ENCODE data around the gene AVPR2.
A peak's percentile ranks its signal among the peaks of the same experiment; 100 is the strongest.

AVPR2 gene

DNA sequence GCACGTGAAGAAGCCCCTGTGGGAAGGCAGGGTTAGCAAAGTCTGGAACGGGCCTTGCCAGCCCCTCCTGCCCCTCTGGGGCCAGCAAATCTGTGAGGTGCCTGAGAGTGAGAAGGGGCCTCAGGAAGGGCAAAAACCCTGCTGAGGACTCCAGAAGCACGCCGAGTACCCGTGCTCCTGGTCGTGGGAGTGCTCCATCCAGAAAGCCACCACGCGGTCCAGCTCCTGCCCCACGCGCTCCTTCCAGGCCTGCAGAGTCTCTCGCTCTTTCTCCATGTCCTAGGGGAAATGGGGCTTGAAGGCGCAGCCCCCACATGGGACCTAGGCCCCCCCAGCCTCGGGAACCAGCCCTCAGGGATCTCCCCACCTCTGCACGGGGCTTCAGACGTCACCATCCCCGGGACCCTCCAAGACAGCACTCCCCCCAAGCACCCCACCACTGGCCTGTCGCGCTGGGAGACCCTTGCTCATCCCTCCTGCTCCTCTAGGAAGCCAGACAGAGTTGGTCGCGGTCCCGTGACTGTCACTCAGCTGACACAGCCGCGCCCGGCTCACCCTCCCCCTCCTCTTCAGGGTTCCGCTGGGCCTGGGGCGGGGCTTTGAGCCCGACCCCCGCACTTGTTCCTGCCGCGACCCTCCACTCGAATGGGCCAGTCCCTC, 39.8 kb downstream of the AVPR2 start, which contains the start of gene RENBP:
TSS of gene RENBP (minus strand) at position 504 of the 660 bp plus-strand sequence. CDS start at position 471, 33 bp downstream.
- Histone ChIP-seq H3K4me3 (ENCODE audit: low read length) (peak within 1 kb of the TSS; percentile 20; the same call in 1 of the 2 replicates), H3K27me3 (ENCODE audit: control insufficient read depth, insufficient read depth, low read length) (no peaks in the 10 kb centered on the region), H3K36me3 (ENCODE audit: control insufficient read depth, insufficient read depth, low read length) (no peaks in the 10 kb centered on the region), H3K9me3 (ENCODE audit: control insufficient read depth, insufficient read depth, low read length) (no peaks in the 10 kb centered on the region), H3K4me1 (ENCODE audit: control insufficient read depth, insufficient read depth, low read length) (peaks cover 8% of the 10 kb centered on the region; the same call in 1 of the 2 replicates), H3K27ac (ENCODE audit: low read length) (no peak within 1 kb of the TSS)
- DNase-seq (ENCODE audit: low read depth, low spot score), result no peak
- no CpG with 5 or more reads among the region's 31 CpGs for WGBS (ENCODE audit: insufficient coverage, insufficient read length)

DNA sequence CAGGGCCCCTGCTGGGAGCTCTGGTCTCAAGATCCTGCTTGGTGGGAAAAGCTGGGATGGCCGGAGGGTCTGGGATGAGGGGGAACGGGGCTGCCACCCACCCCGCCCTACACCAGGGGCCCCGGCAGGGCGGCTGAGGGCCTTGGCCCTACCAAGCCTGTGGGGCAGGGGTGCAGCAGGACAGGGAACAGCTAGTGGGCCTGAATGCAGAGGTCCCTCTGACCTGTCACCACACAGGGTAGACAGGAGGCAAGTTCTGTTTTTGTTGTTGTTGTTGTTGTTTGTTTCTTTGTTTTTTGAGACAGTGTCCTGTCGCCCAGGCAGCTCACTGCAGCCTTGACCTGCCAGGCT, 40.3 kb downstream of the AVPR2 start:
- no peak for DNase-seq (ENCODE audit: low read depth, low spot score)
- Histone ChIP-seq H3K4me1 (ENCODE audit: control insufficient read depth, insufficient read depth, low read length) (peaks cover 8% of the 10 kb centered on the region; the same call in 1 of the 2 replicates), H3K36me3 (ENCODE audit: control insufficient read depth, insufficient read depth, low read length) (peaks cover 3% of the 10 kb centered on the region; the same call in 1 of the 2 replicates), H3K27me3 (ENCODE audit: control insufficient read depth, insufficient read depth, low read length) (no peaks in the 10 kb centered on the region), H3K27ac (ENCODE audit: low read length) (no peak overlapping the region), H3K4me3 (ENCODE audit: low read length) (no peak overlapping the region), H3K9me3 (ENCODE audit: control insufficient read depth, insufficient read depth, low read length) (no peaks in the 10 kb centered on the region)
- WGBS (ENCODE audit: insufficient coverage, insufficient read length), result no CpG with 5 or more reads among the region's 6 CpGs

DNA sequence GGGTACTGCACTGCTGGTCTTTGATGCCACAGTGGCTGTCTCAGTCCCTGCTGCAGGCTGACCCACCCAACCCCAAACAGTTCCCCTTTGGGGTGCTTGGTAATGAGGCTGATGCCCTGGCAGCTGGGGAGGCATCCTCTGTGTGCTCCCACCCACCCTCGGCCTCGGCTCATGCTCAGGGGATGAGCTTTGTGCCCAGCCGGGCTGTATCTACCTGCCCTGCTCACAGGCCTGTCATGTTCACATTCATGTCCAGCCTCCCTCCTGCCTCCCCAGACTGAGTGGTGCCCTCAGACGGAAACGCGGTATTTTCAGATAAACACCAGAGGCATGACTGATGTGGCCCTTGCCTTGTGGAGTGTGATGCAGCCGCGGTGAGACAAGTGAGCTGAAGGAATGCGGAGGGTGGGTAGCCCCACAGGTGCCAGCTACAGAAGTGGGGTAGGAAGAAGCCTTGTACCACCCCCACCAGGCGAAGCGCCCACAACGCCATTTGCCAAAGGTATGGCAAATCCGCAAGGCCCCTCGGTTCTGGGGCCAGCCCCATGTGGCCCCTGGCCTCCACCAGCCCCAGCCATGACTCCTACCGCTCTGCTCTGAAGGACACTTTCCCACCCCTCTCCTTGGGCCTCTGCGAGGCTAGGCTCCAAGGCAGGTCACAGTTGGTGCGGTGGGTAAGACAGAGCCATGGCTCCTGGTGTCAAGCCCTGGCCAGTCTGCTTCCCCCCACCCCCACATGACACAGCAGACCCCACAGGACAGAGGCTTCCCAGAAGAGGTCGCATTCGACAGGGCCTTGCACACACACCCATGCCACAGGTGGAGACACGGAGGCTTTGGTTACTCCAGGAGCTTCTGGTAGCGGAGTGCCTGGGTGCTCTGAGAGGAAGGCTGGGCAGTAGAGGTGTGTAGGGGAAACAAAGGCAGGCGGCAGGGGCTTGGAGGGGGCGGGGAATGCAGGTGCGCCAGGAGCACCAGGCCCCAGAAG, 41.8 kb downstream of the AVPR2 start:
- DNase-seq (ENCODE audit: low read depth, low spot score), result no peak
- Histone ChIP-seq H3K4me1 (ENCODE audit: control insufficient read depth, insufficient read depth, low read length) (peaks cover 6% of the 10 kb centered on the region; the same call in 1 of the 2 replicates), H3K27me3 (ENCODE audit: control insufficient read depth, insufficient read depth, low read length) (no peaks in the 10 kb centered on the region), H3K4me3 (ENCODE audit: low read length) (no peak overlapping the region), H3K36me3 (ENCODE audit: control insufficient read depth, insufficient read depth, low read length) (peaks cover 15% of the 10 kb centered on the region), H3K9me3 (ENCODE audit: control insufficient read depth, insufficient read depth, low read length) (no peaks in the 10 kb centered on the region), H3K27ac (ENCODE audit: low read length) (no peak overlapping the region)
- no CpG with 5 or more reads among the region's 24 CpGs for WGBS (ENCODE audit: insufficient coverage, insufficient read length)

DNA sequence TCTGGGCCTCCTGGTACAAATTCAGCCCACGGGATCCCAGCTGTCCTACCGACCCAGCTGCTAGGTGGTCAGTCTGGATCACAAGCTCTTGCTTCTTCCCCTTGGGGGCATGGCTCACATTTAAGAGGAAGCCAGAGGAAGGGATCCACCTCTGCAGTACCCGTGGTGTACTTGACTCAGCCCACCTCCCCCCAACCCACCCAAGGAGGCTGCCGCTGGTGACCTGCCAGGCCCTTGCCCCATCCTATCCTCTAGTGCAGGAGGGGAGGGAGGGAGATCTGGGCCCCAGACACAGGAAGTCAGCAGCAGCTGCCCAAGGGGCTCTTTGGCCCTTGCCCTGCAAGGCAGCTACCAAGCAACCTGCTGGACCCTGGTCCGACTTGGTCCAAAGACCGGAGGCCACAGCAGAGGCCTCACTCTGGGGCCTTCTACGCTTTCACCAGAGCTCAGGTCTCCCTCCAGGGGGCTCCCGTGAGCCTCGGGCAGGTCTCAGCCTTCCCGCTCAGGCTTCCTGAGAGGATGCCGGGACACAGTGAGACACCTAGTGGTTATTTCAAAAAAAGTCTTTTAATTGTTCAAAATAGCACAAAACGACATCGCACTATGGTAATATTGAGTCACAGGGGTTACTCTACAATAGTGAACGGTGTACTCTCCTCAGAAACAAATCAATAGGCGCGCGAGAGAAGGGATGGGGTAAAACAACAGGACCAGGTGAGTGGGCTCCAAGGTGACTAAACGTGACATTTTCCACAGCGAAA, 42.7 kb downstream of the AVPR2 start:
- Histone ChIP-seq H3K27ac (ENCODE audit: low read length) (no peak overlapping the region), H3K4me3 (ENCODE audit: low read length) (no peak overlapping the region), H3K4me1 (ENCODE audit: control insufficient read depth, insufficient read depth, low read length) (peaks cover 6% of the 10 kb centered on the region; the same call in 1 of the 2 replicates), H3K9me3 (ENCODE audit: control insufficient read depth, insufficient read depth, low read length) (no peaks in the 10 kb centered on the region), H3K36me3 (ENCODE audit: control insufficient read depth, insufficient read depth, low read length) (peaks cover 24% of the 10 kb centered on the region), H3K27me3 (ENCODE audit: control insufficient read depth, insufficient read depth, low read length) (no peaks in the 10 kb centered on the region)
- WGBS (ENCODE audit: insufficient coverage, insufficient read length), result no CpG with 5 or more reads among the region's 19 CpGs
- no peak for DNase-seq (ENCODE audit: low read depth, low spot score)

DNA sequence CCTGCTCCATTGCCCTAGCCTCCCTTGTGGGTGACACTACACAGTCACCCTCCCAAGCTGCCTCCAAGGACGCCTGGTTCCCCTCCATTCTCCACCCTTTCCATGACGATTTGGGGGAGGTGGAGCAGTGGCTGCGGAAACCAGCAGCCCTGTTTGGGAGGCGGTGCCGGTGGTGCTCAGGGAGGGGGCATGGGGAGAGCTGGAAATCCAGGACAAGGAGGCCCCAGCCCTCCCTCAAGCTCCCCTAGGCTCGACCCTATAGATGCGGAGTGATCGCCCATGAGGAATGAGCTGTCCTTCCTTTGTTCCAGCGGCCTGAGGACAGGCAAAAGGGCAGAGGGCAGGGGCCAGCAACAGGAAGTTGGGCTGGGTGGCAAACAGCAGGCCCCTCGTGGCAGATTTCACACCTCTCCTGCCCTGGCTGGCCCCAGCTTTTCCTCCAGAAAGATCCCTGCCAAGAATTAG, 43.6 kb downstream of the AVPR2 start:
- H3K36me3 ChIP-seq (ENCODE audit: control insufficient read depth, insufficient read depth, low read length), result peaks cover 31% of the 10 kb centered on the region
- no CpG with 5 or more reads among the region's 10 CpGs for WGBS (ENCODE audit: insufficient coverage, insufficient read length)
- H3K4me1 ChIP-seq (ENCODE audit: control insufficient read depth, insufficient read depth, low read length), result peaks cover 6% of the 10 kb centered on the region; the same call in 1 of the 2 replicates
- no peaks in the 10 kb centered on the region for H3K9me3 ChIP-seq (ENCODE audit: control insufficient read depth, insufficient read depth, low read length)
- DNase-seq (ENCODE audit: low read depth, low spot score), result no peak
- H3K4me3 ChIP-seq (ENCODE audit: low read length), result no peak overlapping the region
- H3K27me3 ChIP-seq (ENCODE audit: control insufficient read depth, insufficient read depth, low read length), result no peaks in the 10 kb centered on the region
- H3K27ac ChIP-seq (ENCODE audit: low read length), result no peak overlapping the region

DNA sequence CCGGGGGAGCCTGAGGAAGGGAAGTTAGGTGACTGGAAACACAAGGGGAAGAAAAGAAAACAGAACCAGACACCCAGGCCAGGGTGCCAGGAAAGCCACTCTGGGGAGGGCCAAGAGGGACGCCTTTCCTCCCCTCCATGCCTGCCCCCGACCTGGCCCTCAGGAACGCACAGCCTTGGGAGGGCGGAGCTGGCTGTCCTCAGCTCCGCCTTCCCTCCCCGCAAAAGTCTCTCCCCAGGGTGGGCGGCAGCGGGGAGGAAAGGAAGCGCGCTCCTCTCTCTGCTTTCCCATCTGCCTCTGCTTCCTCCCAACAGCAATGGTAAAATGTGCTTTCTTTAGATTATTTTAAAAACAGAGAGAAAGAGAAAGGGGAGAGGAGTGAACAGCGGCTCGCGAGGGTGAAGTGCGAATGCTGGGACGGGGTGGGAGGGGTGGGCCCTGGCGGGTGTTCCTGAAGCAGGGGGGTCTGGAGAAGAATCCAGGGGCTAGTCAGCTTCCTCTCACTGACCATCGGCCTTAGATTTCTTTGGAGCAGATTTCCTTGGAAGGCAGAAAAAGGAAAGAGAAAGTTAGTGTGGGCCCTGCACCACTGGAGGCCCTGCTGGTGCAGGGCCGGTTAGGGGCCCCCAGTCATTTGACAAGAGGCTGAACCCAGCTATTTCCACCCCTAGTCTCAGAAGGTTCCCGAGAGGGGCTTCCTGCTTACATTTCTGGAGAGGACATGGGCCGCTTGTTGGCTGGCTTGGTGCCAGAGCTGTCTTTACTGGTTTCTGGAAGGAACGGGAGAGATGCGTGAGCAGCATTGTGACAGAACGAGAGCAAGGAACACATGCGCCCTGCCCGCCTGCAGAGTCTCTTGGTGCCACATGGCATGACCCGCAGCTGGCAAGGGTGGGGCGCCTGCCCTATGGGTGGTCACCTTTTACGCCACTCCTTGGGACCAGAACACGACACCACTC, 44.7 kb downstream of the AVPR2 start:
- DNase-seq (ENCODE audit: low read depth, low spot score), result no peak
- Histone ChIP-seq H3K27me3 (ENCODE audit: control insufficient read depth, insufficient read depth, low read length) (no peaks in the 10 kb centered on the region), H3K9me3 (ENCODE audit: control insufficient read depth, insufficient read depth, low read length) (no peaks in the 10 kb centered on the region), H3K36me3 (ENCODE audit: control insufficient read depth, insufficient read depth, low read length) (peaks cover 39% of the 10 kb centered on the region), H3K4me3 (ENCODE audit: low read length) (no peak overlapping the region), H3K4me1 (ENCODE audit: control insufficient read depth, insufficient read depth, low read length) (0 out of 2 replicates have a peak, but pooled peaks cover 4% of the 10 kb centered on the region), H3K27ac (ENCODE audit: low read length) (no peak overlapping the region)
- WGBS (ENCODE audit: insufficient coverage, insufficient read length), result no CpG with 5 or more reads among the region's 30 CpGs

DNA sequence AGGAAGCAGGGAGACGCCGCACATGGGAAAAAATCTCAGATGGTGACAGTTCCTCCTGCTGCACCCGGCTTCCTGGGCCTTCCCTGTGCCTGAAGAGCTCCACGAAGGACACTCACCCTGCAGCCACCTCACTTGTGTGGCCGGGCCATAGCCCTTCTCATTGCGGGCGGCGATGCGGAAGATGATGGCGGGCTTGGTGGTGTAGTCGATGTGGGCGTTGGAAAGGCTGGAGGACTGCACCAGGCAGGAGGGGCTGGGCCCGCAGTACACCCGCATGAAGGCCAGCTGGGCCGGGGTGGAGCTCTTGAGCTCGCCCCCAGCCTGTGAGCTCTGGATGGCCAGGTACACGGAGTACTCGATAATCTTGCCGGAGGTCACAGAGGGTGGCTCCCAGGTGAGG, 45.7 kb downstream of the AVPR2 start:
- Histone ChIP-seq H3K27me3 (ENCODE audit: control insufficient read depth, insufficient read depth, low read length) (no peaks in the 10 kb centered on the region), H3K4me3 (ENCODE audit: low read length) (no peak overlapping the region), H3K36me3 (ENCODE audit: control insufficient read depth, insufficient read depth, low read length) (peaks cover 48% of the 10 kb centered on the region), H3K9me3 (ENCODE audit: control insufficient read depth, insufficient read depth, low read length) (no peaks in the 10 kb centered on the region), H3K27ac (ENCODE audit: low read length) (no peak overlapping the region), H3K4me1 (ENCODE audit: control insufficient read depth, insufficient read depth, low read length) (0 out of 2 replicates have a peak, but pooled peaks cover 1% of the 10 kb centered on the region)
- WGBS (ENCODE audit: insufficient coverage, insufficient read length), result no CpG with 5 or more reads among the region's 19 CpGs
- DNase-seq (ENCODE audit: low read depth, low spot score), result no peak

DNA sequence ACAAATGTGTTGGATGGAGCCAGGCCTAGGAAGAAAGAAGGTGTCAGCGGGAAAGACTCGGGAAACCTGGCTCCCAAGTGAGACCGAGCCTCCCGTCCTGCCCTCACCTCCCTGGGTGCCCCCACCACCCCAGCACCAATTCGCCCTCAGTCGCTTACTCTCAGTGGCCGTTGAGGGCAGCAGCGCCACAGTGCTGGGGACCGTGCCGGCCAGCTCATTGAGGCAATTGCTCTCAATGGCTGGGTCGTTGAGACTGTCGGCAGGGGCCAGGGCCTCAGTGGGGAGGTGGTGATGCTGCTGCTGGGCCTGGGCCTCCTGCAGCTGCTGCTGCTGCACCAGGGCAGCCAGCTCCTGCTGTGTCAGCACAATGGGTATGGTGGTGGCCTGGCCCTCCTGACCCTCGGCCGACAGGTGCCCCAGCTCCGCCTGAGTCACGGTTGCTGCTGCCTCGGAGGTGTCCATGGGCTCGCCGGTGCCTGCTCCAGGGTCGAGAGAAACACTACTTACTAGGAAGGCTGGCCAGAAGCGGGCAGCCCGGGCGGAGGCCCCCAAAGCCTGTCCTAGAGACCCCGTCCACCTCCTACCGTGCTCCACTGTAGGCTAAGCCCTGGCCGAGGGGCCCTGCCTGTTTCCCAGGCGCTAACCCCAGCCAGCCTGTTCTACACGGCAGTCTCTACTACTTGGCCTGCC, 47.4 kb downstream of the AVPR2 start:
- Histone ChIP-seq H3K27ac (ENCODE audit: low read length) (no peak overlapping the region), H3K4me1 (ENCODE audit: control insufficient read depth, insufficient read depth, low read length) (0 out of 2 replicates have a peak, but pooled peaks cover 1% of the 10 kb centered on the region), H3K36me3 (ENCODE audit: control insufficient read depth, insufficient read depth, low read length) (peaks cover 65% of the 10 kb centered on the region), H3K4me3 (ENCODE audit: low read length) (no peak overlapping the region), H3K9me3 (ENCODE audit: control insufficient read depth, insufficient read depth, low read length) (no peaks in the 10 kb centered on the region), H3K27me3 (ENCODE audit: control insufficient read depth, insufficient read depth, low read length) (no peaks in the 10 kb centered on the region)
- no CpG with 5 or more reads among the region's 28 CpGs for WGBS (ENCODE audit: insufficient coverage, insufficient read length)
- DNase-seq (ENCODE audit: low read depth, low spot score), result no peak
